ENCODE results near the gene SERPINB2. TPM values are rescaled to one million over a fixed set of nuclear protein-coding genes. Genes with fewer than 3 reads are reported as not detected.

The SERPINB2 gene
- total RNA-seq, 2 experiments from 2014 or later: 0.25 TPM; not detected in 1

DNA sequence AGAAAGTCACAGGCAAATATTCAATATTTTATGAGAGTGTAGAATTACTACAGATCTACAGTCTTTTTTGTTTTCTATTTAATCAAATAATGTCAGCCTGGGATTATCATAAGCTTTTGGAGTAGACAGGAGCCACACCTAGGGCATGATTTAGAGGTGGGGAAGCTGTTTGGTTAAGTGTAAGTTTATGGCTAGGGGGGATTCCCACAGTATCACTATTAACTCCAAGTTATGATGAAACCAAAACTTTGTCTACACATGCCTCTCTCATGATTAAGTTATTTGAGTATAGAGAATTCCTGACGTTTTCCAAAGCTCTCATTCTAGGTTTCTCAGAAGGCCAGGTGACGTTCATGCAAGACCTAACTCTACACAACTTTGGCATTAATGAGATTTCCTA lies 22.4 kb downstream of the SERPINB2 start:
- Histone ChIP-seq H3K4me1 (ENCODE audit: insufficient read depth, low read length) (no peaks in the 10 kb centered on the region), H3K36me3 (ENCODE audit: insufficient read depth, low read length) (no peaks in the 10 kb centered on the region), H3K9me3 (ENCODE audit: control insufficient read depth in 1 of 2, insufficient read depth in 1 of 2, low read length in 2 of 2) (no peaks in the 10 kb centered on the region), H3K27ac (ENCODE audit: low read depth in 1 of 2, low read length in 2 of 2) (no peak overlapping the region), H3K4me3 (ENCODE audit: low read length) (no peak overlapping the region), H3K27me3 (ENCODE audit: control insufficient read depth in 1 of 2, insufficient read depth in 2 of 2, low read length in 2 of 2) (peaks cover 0 to 6% of the 10 kb centered on the region in 2 experiments)
- peaks cover 55% of the 10 kb centered on the region for H3K27me3 Mint-ChIP-seq
- no peaks in the 10 kb centered on the region for H3K36me3 Mint-ChIP-seq (ENCODE audit: low read depth)
- CTCF ChIA-PET: no interaction called here
- intact Hi-C loops (cut with DNase I, micrococcal nuclease): no loop called here
- POLR2A ChIA-PET: no interaction called here
- H3K9me3 Mint-ChIP-seq: no peaks in the 10 kb centered on the region
- H3K27ac Mint-ChIP-seq: no peak overlapping the region
- H3K4me1 Mint-ChIP-seq (ENCODE audit: low read depth): no peaks in the 10 kb centered on the region
- H3K4me3 Mint-ChIP-seq: no peak overlapping the region
- TF ChIP-seq CTCF (IDR thresholded peaks at IDR 0.05): no peak
- ATAC-seq (ENCODE audit: poor library complexity) (no peak), DNase-seq (no peak)

GRCh38 chr18:63917817-63918216 lies 30.3 kb downstream of the SERPINB2 start:
- no peaks in the 10 kb centered on the region for H3K36me3 Mint-ChIP-seq (ENCODE audit: low read depth)
- H3K4me1 Mint-ChIP-seq (ENCODE audit: low read depth): no peaks in the 10 kb centered on the region

DNA sequence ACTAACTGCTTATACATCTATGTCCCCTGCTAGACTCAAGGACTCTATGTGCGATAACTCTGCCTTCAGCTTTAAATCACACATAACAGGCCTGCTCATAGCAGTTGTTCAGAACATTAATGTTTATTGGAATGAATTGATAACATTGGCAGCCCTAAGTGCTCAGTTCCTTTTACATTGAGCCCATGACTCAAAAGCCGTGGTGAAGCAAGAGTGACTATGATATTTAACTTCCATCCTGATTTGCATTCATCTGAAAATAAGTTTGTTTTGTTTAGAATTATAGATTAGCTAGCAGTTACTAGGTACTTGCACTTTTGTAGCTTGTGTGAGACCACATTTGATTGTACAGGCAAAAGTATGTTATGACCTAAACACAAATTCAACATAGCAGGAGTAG lies 34.5 kb downstream of the SERPINB2 start:
- H3K4me3 ChIP-seq (ENCODE audit: low read length): no peak overlapping the region
- H3K9me3 Mint-ChIP-seq: no peaks in the 10 kb centered on the region
- H3K27ac ChIP-seq (ENCODE audit: low read depth in 1 of 2, low read length in 2 of 2): no peak overlapping the region
- DNase-seq (no peak), ATAC-seq (ENCODE audit: poor library complexity) (no peak)
- ChIA-PET POLR2A (no interaction called here), CTCF (interaction anchor here (1.9 kb wide), 1 partner anchor 12 kb away, joined by 5 read pairs; no protein-coding TSS in a partner anchor)
- no peaks in the 10 kb centered on the region for H3K4me1 Mint-ChIP-seq (ENCODE audit: low read depth)
- no peaks in the 10 kb centered on the region for H3K36me3 ChIP-seq (ENCODE audit: insufficient read depth, low read length)
- no peaks in the 10 kb centered on the region for H3K36me3 Mint-ChIP-seq (ENCODE audit: low read depth)
- H3K4me1 ChIP-seq (ENCODE audit: insufficient read depth, low read length): no peaks in the 10 kb centered on the region
- no peak overlapping the region for H3K27ac Mint-ChIP-seq
- peaks cover 5 to 33% of the 10 kb centered on the region in 2 experiments for H3K27me3 ChIP-seq (ENCODE audit: control insufficient read depth in 1 of 2, insufficient read depth in 2 of 2, low read length in 2 of 2)
- no peak for TF ChIP-seq CTCF (IDR thresholded peaks at IDR 0.05)
- H3K27me3 Mint-ChIP-seq: peaks cover 46% of the 10 kb centered on the region
- no peaks in the 10 kb centered on the region for H3K9me3 ChIP-seq (ENCODE audit: control insufficient read depth in 1 of 2, insufficient read depth in 1 of 2, low read length in 2 of 2)
- no peak overlapping the region for H3K4me3 Mint-ChIP-seq
- intact Hi-C loops (cut with DNase I, micrococcal nuclease): no loop called here

More at GRCh38 chr18:63917817-63918216, 30.3 kb downstream of the SERPINB2 start:
- DNase-seq: no peak
- Mint-ChIP-seq H3K4me3 (no peak overlapping the region), H3K9me3 (no peaks in the 10 kb centered on the region), H3K27ac (no peak overlapping the region), H3K27me3 (peaks cover 45% of the 10 kb centered on the region)
- no peaks in the 10 kb centered on the region for H3K9me3 ChIP-seq (ENCODE audit: control insufficient read depth in 1 of 2, insufficient read depth in 1 of 2, low read length in 2 of 2)
- intact Hi-C loops (cut with DNase I, micrococcal nuclease): no loop called here
- ATAC-seq (ENCODE audit: poor library complexity): no peak
- TF ChIP-seq CTCF (IDR thresholded peaks at IDR 0.05): no peak
- ChIA-PET POLR2A (no interaction called here), CTCF (no interaction called here)
- no peaks in the 10 kb centered on the region for H3K36me3 ChIP-seq (ENCODE audit: insufficient read depth, low read length)
- H3K27ac ChIP-seq (ENCODE audit: low read depth in 1 of 2, low read length in 2 of 2): no peak overlapping the region
- no peak overlapping the region for H3K4me3 ChIP-seq (ENCODE audit: low read length)
- H3K4me1 ChIP-seq (ENCODE audit: insufficient read depth, low read length): no peaks in the 10 kb centered on the region
- H3K27me3 ChIP-seq (ENCODE audit: control insufficient read depth in 1 of 2, insufficient read depth in 2 of 2, low read length in 2 of 2): peaks cover 8 to 27% of the 10 kb centered on the region in 2 experiments

Measured in CD4-positive, alpha-beta T cell (primary cell).